NCI-H524 (cell line): Measurements from ENCODE around the gene PCDHB4.
A peak's percentile ranks its signal among the peaks of the same experiment; 100 is the strongest.
"Not testable (repeated sequence)": the region's sequence is repeated elsewhere in the genome, so short reads cannot be mapped to it uniquely, and the experiment has no call there.

ENCODE experiments used
- DNase-seq, 2 experiments: peaks; one replicate each; lab custom pipeline; 2025; lab: John Stamatoyannopoulos, UW

PCDHB4 gene

DNA sequence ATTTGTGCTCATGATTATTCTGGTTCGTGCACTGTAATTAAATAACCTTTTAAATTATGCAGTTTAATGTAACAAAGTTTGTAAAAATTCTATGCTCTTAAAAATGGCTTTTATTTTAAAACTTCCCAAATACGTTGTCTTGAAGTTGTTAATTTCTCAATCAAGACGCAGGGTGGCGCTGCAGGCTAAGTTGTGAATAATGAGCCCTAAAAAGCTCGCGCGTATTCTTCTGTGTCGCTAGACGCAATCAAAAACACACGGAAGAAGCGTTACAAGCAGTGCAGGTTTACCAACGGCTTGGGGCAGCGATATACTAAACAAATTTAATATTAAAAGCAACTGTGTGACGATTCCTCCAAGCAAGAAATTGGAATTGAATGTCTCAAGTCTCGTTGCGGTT lies at the start of gene PCDHB4:
TSS of gene PCDHB4 (plus strand) at position 256 of the 400 bp plus-strand sequence. CDS start 181 bp downstream, outside the sequence.
- DNase-seq, result no peak

DNA sequence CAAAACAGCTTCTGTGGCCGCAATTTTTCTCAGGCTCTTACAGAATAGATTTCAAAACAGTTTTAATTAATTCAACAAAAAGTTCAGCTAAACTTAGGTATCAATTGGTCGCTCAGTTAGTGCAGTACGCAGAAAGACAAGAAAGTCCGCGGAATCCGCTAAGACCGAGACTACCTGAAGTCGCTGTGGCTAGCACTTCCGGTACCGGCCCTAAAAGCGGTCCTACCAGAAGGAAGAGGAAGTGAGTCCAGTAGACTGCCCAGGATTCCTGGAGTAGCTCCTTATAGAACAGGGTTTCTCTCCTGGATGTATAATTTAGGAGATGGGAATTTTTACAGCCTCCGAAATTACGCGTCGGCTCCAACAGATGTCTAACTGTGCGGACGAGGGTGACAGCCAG lies 43.8 kb upstream of the PCDHB4 start:
- no peak for DNase-seq

DNA sequence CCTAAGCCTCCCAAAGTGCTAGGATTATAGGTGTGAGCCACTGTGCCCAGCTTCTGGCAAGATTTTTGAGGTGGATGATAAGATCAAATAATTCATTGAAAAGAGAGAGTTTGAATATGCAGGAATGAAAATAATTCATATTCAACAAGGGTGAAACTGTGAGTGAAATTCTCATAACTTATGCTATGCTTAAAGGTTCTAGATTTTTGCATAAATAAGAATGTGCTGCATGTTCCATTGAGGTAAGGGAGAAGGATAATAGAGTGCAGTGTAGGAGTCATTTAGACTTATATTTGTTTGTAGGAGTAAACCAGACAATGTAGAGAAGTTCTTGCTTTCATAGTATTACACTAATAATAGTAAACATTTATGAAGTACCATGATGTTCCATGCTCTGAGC lies 39.4 kb upstream of the PCDHB4 start:
- no peak for DNase-seq

- DNase-seq, result peak; percentile 13 to 31
These were observed 37.1 kb upstream of the PCDHB4 start for GRCh38 chr5:141084487-141084989.

- DNase-seq, result peak; percentile 54 to 77
These were observed 26.9 kb upstream of the PCDHB4 start, which contains the start of gene PCDHB2 for GRCh38 chr5:141094481-141095262. Gene PCDHB2, plus strand, starts transcription at chr5:141094615. Its CDS starts 176 bp downstream, at chr5:141094791.

DNA sequence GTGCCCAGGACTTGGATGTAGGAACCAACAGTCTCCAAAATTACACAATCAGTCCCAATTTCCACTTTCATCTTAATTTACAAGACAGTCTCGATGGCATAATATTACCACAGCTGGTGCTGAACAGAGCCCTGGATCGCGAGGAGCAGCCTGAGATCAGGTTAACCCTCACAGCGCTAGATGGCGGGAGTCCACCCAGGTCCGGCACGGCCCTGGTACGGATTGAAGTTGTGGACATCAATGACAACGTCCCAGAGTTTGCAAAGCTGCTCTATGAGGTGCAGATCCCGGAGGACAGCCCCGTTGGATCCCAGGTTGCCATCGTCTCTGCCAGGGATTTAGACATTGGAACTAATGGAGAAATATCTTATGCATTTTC lies 26.4 kb upstream of the PCDHB4 start:
- no peak for DNase-seq

- not testable (repeated sequence) for DNase-seq
These were observed 25.4 kb upstream of the PCDHB4 start for GRCh38 chr5:141096181-141096580.

GRCh38 chr5:141096586-141096985 lies 25.0 kb upstream of the PCDHB4 start:
- not testable (repeated sequence) for DNase-seq

DNA sequence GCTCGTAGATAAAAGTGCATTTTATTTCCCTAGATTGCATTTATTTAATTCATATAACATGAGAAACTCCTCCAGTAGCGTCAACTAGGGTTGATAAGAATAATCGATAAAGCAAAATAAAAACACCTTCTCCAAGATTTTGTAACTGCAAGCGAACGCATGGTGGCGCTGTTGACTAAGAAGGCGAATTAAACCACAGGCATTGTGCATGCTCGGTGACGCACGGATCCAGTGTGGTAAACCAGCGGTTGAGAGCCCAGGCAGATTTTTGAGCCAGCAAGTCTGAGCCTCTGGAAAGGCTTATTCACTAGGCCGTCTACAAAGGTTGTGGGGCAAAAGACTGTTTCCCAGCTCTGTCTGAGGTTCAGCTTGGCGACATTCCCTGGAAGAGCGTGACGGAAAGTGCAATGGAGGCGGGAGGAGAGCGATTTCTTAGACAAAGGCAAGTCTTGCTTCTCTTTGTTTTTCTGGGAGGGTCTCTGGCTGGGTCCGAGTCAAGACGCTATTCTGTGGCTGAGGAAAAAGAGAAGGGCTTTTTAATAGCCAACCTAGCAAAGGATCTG lies 21.3 kb upstream of the PCDHB4 start, which contains the start of gene PCDHB3:
TSS of gene PCDHB3 (plus strand) at position 231 of the 563 bp plus-strand sequence. CDS start at position 408, 177 bp downstream.
- no peak for DNase-seq

GRCh38 chr5:141101059-141101458 lies 20.6 kb upstream of the PCDHB4 start:
- DNase-seq, result no peak

- DNase-seq, result not testable (repeated sequence)
These were observed 19.5 kb upstream of the PCDHB4 start for GRCh38 chr5:141102070-141102469.

DNA sequence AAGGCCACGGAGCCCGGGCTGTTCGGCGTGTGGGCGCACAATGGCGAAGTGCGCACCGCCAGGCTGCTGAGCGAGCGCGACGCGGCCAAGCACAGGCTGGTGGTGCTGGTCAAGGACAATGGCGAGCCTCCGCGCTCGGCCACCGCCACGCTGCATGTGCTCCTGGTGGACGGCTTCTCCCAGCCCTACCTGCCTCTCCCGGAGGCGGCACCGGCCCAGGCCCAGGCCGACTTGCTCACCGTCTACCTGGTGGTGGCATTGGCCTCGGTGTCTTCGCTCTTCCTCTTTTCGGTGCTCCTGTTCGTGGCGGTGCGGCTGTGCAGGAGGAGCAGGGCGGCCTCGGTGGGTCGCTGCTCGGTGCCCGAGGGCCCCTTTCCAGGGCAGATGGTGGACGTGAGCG lies 19.1 kb upstream of the PCDHB4 start:
- not testable (repeated sequence) for DNase-seq

DNA sequence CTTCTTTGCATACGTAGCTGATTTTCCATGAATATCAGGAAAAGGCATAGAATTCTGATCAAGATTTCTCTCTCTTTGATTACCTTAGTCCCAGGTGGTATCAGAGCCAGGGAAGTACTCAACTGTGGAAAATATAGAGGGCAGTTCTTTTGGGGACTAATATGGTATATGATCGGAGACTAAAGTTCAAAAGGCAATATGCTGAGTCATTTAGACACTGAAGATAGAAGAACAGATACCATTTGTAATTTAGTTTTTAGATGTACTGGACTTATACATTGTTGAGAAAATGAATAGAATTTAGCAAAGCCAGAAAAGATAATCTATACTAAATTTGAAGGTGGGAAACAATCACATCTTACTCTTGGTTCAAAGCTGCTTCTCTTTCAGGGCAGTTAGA lies 16.3 kb upstream of the PCDHB4 start:
- no peak for DNase-seq

DNA sequence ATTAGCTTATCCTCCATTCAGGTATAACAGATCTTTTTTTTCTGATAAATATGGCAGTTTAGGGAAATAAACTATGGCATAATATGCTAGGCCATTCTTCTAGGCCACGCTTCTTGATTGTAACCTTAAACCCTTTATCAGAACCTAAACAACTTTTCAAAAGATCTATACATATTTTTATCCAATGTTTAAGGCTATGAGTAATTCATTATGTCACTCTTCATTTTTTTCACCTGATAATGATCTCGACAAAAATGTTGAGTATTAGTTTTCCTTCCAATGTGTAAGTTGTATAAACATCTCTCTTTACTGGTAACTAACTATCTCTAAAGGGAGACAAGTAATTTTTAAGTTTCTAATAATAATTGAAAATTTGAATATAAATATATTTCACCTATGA lies 2.4 kb upstream of the PCDHB4 start:
- no peak for DNase-seq

DNA sequence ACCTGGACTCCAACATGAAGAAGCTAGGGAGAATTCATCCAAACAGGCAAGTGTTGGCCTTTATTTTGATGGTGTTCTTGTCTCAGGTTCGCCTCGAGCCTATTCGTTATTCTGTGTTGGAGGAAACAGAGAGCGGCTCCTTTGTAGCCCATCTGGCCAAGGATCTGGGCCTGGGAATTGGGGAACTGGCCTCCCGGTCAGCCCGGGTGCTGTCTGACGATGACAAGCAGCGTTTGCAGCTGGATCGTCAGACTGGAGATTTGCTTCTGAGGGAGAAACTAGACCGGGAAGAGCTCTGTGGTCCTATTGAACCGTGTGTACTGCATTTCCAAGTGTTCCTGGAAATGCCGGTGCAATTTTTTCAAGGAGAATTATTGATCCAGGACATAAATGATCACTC lies 367 bp downstream of the PCDHB4 start:
- DNase-seq, result no peak

DNA sequence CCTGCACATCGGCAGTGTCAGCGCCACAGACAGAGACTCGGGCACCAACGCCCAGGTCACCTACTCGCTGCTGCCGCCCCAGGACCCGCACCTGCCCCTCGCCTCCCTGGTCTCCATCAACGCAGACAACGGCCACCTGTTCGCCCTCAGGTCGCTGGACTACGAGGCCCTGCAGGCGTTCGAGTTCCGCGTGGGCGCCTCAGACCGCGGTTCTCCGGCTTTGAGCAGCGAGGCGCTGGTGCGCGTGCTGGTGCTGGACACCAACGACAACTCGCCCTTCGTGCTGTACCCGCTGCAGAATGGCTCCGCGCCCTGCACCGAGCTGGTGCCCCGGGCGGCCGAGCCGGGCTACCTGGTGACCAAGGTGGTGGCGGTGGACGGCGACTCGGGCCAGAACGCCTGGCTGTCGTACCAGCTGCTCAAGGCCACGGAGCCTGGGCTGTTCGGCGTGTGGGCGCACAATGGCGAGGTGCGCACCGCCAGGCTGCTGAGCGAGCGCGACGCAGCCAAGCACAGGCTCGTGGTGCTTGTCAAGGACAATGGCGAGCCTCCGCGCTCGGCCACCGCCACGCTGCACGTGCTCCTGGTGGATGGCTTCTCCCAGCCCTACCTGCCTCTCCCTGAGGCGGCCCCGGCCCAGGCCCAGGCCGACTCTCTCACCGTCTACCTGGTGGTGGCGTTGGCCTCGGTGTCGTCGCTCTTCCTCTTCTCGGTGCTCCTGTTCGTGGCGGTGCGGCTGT lies 1.9 kb downstream of the PCDHB4 start:
- not testable (repeated sequence) for DNase-seq

DNA sequence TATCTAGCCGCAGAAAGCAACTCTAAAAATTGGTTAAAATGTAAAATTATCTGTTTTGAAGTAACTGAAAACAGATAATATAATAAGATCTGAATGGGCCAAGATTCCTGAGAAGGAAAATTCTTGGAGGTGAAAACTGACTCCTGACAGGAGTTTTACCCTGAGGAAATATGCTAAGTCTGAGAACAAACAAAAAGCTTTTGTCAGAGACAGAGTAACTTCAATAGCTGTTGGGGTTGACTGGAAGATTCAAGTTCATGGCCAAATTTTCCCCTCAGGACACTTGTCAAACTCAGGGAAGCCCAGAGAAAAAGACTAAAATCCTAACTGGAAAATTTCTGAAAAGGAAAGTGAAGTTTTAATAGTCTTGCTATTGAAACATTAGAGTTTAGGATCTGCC lies 5.7 kb downstream of the PCDHB4 start:
- no peak for DNase-seq

DNA sequence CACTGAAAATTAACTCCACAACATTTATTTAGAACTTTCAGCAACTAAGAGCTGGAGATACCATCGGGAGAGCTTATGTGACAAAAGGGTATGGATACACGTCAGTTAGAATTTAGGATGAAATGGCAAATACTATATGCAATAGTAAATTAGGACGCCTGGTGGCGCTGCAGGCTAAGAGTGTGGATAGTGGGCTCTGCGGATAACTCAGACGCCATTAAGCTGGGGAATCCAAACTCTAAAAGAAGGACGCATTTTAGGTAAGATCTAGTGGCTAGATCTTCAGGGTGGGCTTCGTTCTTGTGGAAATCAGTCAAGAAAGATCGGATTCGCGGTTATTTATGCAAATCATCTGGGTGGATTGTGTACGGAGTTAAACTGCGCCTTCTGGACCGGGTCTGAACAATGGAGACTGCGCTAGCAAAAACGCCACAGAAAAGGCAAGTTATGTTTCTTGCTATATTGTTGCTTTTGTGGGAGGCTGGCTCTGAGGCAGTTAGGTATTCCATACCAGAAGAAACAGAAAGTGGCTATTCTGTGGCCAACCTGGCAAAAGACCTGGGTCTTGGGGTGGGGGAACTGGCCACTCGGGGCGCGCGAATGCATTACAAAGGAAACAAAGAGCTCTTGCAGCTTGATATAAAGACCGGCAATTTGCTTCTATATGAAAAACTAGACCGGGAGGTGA lies 13.6 kb downstream of the PCDHB4 start, which contains the start of gene PCDHB5:
TSS of gene PCDHB5 (plus strand) at position 177 of the 688 bp plus-strand sequence. CDS start at position 406, 229 bp downstream.
- DNase-seq, result peak in 1 of 2 experiments; percentile 4

DNA sequence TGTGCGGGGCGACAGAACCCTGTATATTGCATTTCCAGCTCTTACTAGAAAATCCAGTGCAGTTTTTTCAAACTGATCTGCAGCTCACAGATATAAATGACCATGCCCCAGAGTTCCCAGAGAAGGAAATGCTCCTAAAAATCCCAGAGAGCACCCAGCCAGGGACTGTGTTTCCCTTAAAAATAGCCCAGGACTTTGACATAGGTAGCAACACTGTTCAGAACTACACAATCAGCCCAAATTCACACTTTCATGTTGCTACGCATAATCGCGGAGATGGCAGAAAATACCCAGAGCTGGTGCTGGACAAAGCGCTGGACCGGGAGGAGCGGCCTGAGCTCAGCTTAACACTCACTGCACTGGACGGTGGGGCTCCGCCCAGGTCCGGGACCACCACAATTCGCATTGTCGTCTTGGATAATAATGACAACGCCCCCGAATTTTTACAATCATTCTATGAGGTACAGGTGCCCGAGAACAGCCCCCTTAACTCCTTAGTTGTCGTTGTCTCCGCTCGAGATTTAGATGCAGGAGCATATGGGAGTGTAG lies 14.2 kb downstream of the PCDHB4 start:
- DNase-seq, result no peak

DNA sequence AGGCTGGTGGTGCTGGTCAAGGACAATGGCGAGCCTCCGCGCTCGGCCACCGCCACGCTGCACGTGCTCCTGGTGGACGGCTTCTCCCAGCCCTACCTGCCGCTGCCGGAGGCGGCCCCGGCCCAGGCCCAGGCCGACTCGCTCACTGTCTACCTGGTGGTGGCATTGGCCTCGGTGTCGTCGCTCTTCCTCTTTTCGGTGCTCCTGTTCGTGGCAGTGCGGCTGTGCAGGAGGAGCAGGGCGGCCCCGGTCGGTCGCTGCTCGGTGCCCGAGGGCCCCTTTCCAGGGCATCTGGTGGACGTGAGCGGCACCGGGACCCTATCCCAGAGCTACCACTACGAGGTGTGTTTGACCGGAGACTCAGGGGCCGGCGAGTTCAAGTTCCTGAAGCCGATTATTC lies 15.7 kb downstream of the PCDHB4 start:
- not testable (repeated sequence) for DNase-seq

GRCh38 chr5:141149812-141150211 lies 28.2 kb downstream of the PCDHB4 start, which contains the start of gene PCDHB6:
Gene PCDHB6, plus strand, starts transcription at chr5:141150057. Its CDS starts 201 bp downstream, at chr5:141150258.
- DNase-seq, result peak; percentile 20 to 38
